Epidermal melanocyte (primary cell): ENCODE data around the gene PDLIM3.

Source experiments
- DNase-seq: peaks from one replicate; pipeline ENCODE4 v3.0.0; 2011; ENCODE audit warnings: low spot score; ENCODE audit not compliant: insufficient read length

The PDLIM3 gene

DNA sequence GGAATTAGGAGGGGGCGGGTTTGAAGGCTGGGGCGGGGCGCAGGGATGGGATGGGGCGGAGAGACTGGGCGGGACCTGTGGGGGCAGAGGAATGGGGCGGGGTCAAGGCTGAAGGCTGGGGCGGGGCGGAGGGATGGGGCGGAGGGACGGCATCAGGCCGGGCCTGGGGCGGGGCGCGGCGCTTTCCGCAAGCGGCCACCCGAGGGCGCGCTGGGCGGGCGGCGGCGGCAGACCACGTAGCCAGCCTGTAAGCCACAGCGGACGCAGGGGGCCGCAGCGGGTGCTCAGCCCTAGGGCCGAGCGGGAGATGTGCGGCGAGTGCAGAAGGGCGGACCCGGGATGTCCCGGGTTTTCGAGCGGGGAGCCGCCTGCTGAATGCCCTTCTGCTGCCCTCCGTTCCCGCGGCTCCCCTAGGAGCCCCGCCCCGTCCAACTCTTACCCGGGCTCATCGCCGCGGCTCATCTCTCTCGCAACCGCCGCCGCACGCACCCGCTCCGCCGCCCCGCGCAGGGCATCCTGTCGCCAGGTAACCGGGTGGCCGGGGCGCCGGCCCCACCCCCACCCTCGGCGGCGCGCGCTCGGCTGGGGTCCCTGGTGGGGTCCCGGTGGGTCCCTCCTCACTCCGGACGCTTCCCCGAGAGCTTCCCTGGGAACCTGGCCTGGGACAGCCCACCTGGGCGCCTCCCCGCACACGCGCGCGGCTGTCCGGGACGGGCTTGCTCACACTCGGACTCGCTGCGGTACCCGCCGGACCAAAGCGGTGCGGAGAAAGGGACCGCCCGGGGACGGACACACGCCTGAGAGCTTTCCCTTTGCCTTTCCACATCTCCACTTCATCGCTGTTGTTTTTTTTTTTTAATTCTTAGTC lies 63.8 kb downstream of the PDLIM3 start, which contains the start of gene CCDC110:
Gene CCDC110 (minus strand): TSS at position 499 of the 868 bp plus-strand sequence. CDS start 50 bp downstream, at position 449.
- peak; percentile 83 for DNase-seq

DNA sequence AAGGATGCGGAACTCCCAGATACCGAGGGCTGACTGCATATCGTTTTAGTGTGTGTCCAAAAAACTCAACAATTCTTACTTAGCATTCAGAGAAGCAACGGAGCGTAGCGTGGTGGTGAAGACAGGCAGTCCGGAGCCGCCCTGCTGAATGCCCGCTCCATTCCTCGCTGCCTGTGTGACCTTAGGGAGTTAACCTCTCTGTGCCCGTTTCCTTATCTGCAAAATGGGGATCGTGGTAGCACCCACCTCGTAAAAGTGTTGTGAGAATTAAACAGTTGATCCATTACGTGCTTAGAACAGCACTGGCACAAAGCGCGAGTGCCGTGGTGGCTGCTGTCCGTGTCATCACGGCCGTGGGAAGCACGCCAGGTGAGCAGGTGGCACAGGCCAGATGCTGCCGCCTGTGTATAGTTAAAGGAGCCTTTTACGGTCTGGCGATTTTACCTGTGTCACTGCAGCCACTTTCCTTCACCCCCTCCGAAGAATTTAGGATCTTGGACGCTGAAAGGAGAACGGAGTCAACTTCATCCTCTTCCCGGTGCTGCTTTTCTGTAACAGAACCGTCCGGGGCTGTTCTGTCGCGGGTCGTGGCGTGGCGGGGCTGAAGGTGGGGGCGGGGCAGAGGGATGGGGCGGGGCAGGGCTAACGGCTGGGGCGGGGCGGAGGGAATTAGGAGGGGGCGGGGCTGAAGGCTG lies 64.7 kb downstream of the PDLIM3 start:
- no peak for DNase-seq

DNA sequence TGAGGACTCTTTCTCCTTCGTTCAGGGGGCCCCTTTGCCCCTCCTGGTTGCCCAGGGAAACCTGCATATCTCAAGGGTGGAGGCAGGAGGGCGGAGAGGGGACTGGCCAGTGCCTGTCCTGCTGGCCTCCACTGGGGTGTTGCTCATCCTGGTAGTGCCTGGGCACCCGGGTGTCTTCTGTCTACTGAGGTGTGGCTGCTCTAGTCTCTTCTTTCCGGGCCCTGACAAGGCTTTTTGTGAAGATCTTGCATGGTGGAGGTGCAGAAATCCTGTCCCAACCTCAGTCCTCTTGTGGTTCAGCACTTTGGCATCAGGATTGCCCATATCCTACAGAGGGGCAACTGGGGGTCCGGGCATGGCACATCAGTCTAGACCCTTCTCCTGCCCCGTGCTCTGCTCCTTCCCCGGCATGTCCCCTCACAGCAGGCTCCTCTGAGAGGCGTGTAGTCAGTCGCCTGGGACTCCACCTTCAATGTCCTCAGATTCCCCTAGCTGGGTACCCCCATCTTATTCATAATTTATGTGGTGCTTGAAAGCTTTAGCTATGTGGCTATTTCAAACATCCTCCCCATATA lies 65.6 kb downstream of the PDLIM3 start:
- no peak for DNase-seq

DNA sequence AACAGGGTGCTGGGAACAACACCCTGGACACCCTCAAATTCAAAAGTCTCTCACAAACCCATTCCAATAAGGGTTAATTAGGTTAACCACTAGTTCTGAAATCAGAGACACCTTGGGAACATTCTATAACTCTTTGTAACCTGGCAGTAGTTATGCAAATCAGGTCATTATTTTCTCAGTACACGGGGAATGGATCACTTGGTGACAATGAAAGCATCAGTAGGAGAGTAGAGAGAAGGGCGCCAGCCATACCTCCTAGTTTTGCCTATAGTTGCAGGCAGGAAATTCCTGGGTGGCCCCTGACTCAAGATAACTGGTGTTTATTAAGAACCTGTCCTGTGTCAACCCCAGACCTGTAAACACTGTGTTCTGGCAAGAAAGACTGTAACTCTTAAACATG lies 66.3 kb downstream of the PDLIM3 start:
- no peak for DNase-seq

DNA sequence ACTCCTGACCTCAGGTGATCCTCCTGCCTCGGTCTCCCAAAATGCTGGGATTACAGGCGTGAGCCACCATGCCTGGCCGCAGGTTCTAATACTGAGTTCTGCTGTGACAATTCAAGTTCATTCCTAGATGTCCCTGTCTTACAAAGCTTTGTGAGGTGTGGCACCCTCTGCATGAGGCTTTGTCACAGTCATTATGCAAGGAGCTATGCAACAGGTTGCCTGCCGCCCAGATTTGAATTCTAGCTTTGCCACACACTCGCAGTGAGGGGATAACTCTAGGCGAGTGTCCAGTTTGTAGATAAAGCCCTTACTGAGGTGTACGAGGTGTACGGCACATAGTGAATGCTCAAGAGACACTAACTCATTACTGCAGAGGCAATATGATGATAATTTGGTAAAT lies 67.3 kb downstream of the PDLIM3 start:
- no peak for DNase-seq

DNA sequence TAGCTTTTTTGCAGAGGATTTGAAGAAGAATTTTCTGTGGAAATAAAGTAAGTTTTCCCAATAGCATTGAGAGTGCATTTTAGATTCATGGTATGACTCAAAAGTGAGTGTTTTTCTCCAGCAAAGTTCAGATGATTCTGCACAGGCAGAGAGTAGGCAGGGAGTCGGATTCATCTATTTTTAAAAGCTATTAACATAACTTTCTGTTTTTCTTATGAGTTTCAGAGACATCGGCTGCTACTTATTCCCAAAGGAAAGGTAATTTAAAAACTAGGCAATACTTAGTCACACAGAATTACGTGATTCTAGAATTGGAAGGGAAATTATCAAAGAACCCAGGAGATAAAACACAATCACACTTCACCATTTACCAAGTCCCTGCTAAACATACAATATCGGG lies 68.2 kb downstream of the PDLIM3 start:
- no peak for DNase-seq

DNA sequence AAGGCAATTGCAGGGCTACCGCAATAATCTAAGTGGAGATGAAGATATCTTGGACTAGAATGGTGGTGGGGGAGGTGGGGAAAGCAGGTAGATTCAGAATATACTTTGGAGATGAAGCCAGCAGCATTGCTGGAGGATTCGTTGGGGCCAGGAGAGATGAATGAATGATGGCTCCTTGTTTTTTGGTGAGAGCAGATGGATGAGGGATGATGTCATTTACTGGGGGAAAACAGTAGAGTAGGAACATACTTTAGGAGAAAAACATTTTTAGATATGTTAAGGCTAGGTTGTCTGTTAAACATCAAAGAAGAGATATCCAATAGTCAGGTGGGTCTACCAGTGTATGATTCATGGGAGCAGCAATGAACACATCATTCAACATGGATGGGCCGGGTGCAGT lies 69.6 kb downstream of the PDLIM3 start:
- no peak for DNase-seq

DNA sequence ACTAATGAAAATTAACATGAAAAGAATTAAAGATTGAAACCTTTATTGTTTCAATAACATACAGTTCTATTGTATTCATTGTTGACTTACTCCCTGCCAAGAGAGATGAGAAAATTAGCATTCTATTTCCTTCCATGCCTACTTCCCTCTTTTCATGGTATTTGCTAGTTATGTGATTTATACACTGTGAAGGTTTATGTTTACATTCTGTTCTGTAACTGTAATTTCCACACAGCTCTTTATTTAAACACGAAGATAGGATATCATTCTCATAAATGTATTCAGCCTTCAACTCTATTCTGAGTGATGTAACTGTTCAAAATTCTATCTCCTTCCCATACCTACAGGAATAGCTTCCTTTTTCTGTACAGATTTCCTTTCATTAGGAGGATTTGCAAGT lies 70.4 kb downstream of the PDLIM3 start:
- no peak for DNase-seq

DNA sequence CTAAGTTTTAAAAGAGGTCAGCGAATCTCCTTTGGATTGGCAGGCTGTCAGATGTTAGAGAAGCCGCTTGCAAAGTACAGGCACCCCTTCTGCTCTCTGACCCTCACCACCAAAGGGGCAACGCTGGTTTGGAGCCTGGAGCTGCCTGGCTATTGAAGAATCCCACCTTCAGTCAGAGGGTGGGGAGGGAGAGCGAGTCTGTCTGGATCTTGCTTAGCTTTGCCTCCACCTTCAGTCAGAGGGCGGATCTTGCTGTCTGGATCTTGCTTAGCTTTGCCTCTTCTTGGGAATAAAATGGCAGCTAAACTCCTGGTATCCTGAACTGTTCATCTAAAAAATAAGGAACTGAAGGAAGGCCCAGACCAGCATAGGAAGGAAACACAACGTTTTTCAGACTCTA lies 71.1 kb downstream of the PDLIM3 start:
- DNase-seq: no peak

DNA sequence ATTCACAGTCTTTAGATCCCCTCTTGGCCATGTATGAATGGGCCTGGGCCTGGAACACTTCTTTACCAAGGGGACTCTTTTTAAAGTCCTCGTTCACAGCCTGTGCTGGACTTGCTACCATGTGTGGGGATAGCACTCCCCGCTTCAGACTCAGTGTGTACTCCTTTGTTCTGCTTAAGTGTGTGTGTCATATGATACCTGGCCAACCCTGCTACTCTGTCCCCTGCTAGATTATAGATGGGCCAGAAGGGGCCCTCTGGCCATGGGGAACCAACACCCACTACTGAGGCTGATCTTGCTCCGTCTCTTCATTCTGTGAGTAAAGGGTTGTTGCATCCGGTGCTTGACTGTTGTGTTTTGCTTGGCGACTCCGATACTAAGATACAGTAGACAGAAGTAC lies 71.8 kb downstream of the PDLIM3 start:
- DNase-seq: no peak

DNA sequence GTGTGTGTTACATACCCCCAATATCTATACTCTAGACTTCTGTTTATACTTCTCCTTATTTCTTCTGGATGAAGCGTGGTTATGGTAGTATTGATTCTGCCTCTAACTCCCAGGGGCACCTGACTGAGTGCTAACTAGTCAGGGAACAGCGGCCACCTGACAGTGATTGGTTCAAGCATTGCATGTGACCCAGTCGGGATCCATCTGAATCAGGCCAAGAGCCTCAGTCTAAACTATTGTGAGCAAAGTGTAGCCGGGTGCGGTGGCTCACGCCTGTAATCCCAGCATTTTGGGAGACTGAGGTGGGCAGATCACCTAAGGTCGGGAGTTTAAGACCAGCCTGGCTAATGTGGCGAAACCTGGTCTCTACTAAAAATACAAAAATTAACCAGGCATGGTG lies 73.7 kb downstream of the PDLIM3 start:
- no peak for DNase-seq

DNA sequence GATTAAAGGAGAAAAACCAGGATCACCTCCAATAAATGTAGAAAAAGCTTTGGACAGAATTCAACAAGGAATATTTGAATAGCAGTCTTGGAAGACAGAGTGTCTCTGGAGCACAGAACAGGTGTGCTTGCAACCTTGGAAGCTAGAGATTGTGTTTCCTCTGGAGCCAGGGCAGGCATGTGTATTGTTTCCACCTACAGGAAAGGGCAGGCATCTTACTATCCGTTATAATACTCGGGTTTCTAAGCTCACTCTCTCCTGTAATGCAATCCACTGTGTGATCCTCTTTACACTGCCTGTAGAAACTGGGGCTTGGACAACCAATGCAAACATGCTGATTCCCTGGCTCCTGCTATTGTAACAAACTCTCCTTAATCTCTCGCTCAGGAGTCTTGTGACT lies 78.2 kb downstream of the PDLIM3 start:
- no peak for DNase-seq

DNA sequence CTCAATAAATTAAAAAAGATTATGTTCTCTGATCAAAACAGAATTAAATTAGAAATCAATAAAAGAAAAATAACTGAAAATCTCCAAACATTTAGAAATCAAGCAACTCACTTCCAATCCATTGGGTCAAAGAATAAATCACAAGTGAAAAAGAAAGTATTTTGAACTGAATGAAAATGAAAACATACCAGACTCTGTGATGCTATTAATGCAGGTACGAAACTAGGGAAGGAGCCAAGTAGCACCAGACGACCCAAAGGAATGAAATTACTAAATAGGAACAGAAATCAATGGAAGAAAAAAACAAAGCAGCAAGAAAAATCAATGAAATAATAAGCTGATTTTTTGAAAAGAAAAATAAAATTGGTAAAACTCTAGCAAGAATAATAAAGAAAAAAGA lies 79.2 kb downstream of the PDLIM3 start:
- no peak for DNase-seq
